ENCODE results near the gene SMCO3. TPM values are rescaled to one million over a fixed set of nuclear protein-coding genes. Genes with fewer than 3 reads are reported as not detected.

Gene SMCO3
- total and polyA plus RNA-seq, 2 of the 8 experiments (the other 6 are each of a cell fraction or from before 2014, with no cell fraction given) = not detected

- Histone ChIP-seq H2BK120ac (replicated peaks; ENCODE audit: low read depth, low read length) (no peak overlapping the region), H2BK5ac (ENCODE audit: low read depth, low read length) (no peak overlapping the region), H4K20me1 (replicated peaks in 1 of 2; ENCODE audit: control insufficient read depth in 1 of 2, insufficient read depth in 2 of 2, low read length in 2 of 2) (no peaks in the 10 kb centered on the region), H3K18ac (ENCODE audit: extremely low read depth, low read length) (no peak overlapping the region), H2AK5ac (ENCODE audit: low read depth, low read length) (no peak overlapping the region), H2BK15ac (ENCODE audit: low read length) (no peak overlapping the region), H3K4me2 (ENCODE audit: insufficient read depth in 1 of 2, low read depth in 2 of 2, low read length in 2 of 2) (no peak overlapping the region), H2AFZ (ENCODE audit: low read length) (no peak overlapping the region), H3K23ac (ENCODE audit: insufficient read length) (no peak overlapping the region), H3K4ac (replicated peaks; ENCODE audit: insufficient read length, low read depth, low read length) (no peak overlapping the region), H4K5ac (ENCODE audit: insufficient read length, low read depth, low read length) (no peak overlapping the region), H3K9ac (replicated peaks in 1 of 4; ENCODE audit: extremely low read depth in 1 of 4, low read depth in 3 of 4, low read length in 3 of 4) (no peak overlapping the region), H3K56ac (replicated peaks; ENCODE audit: insufficient read length, low read depth, low read length) (no peak overlapping the region), H3K4me3 (ENCODE audit: extremely low read depth in 1 of 4, insufficient read depth in 2 of 4, low read depth in 3 of 4, low read length in 4 of 4) (no peak overlapping the region), H3K9me3 (ENCODE audit: insufficient read depth in 2 of 2, low read depth in 1 of 2, low read length in 1 of 2) (no peaks in the 10 kb centered on the region), H2BK12ac (ENCODE audit: low read depth, low read length) (no peak overlapping the region), H3K36me3 (ENCODE audit: control insufficient read depth in 2 of 4, insufficient read depth in 4 of 4, low read length in 3 of 4) (no peaks in the 10 kb centered on the region), H3K27me3 (replicated peaks in 1 of 4; ENCODE audit: control insufficient read depth in 3 of 4, extremely low read depth in 1 of 4, insufficient read depth in 3 of 4, low read length in 3 of 4) (no peaks in the 10 kb centered on the region), H3K23me2 (ENCODE audit: low read depth, low read length) (no peaks in the 10 kb centered on the region), H2BK20ac (ENCODE audit: low read length) (no peak overlapping the region), H3K4me1 (replicated peaks in 1 of 4; ENCODE audit: control insufficient read depth in 3 of 4, insufficient read depth in 4 of 4, low read length in 3 of 4) (no peaks in the 10 kb centered on the region), H4K91ac (replicated peaks; ENCODE audit: insufficient read length, low read length) (no peak overlapping the region), H4K8ac (ENCODE audit: extremely low read depth, insufficient read depth, low read length) (no peak overlapping the region), H3K79me2 (ENCODE audit: control insufficient read depth in 1 of 2, insufficient read depth in 2 of 2, low read length in 2 of 2) (no peaks in the 10 kb centered on the region), H3K27ac (ENCODE audit: low read depth, low read length) (no peak overlapping the region), H3K79me1 (ENCODE audit: low read depth, low read length) (no peaks in the 10 kb centered on the region), H3K14ac (ENCODE audit: insufficient read length) (no peak overlapping the region)
- TF ChIP-seq RNF2 (IDR thresholded peaks at IDR 0.05; ENCODE audit: borderline replicate concordance, low read depth, low read length, missing control alignments, poor library complexity, severe bottlenecking) = no peak
- TF ChIP-seq RFX5 (IDR thresholded peaks at IDR 0.05; ENCODE audit: borderline replicate concordance, low read depth, low read length) = no peak
- no peak for TF ChIP-seq GABPA (IDR thresholded peaks at IDR 0.05; ENCODE audit: borderline replicate concordance, insufficient read depth, low read length)
- DNase-seq (ENCODE audit: low read depth in 1 of 2, low spot score in 2 of 2) = no peak
- FAIRE-seq = no peak
- ChIA-PET POLR2A (ENCODE audit: partially characterized antibody) (no interaction called here), CTCF (ENCODE audit: partially characterized antibody) (interaction anchor here (0.6 to 6.7 kb wide), 9 partner anchors 10 to 148 kb away, joined by 3 to 116 read pairs (median 4); no protein-coding TSS in a partner anchor)
- 88% methylated on average over 3 of the region's 3 CpGs; no CpG with 5 or more reads in 1 of the 2 experiments for WGBS, 2 experiments (ENCODE audit: extremely low coverage in 1 of 2, insufficient coverage in 1 of 2, insufficient read length in 1 of 2, insufficient replicate concordance in 2 of 2, low coverage in 1 of 2, low lambda C conversion rate in 2 of 2, missing lambda C conversion rate in 1 of 2)
Observed at GRCh38 chr12:14846042-14846587, 32.1 kb upstream of the SMCO3 start.

All from H1 (cell line).